Common myeloid progenitor, CD34-positive (primary cell): ENCODE results near the gene LIPC.

Experiments used
- CTCF ChIA-PET: fragments of 350-600 bp; sonication (Branson Sonifier 250); formaldehyde crosslinking; loops from one replicate; lab custom pipeline; 2021; ENCODE audit warnings: antibody characterized with exemption; lab: Charles Lee
- POLR2A ChIA-PET: fragments of 350-600 bp; sonication (Branson Sonifier 250); formaldehyde crosslinking; loops from one replicate; lab custom pipeline; 2021; ENCODE audit warnings: antibody characterized with exemption; lab: Charles Lee
- DNase-seq, 3 donors: peaks; one replicate each; pipeline versions ENCODE4 v3.0.0 to v3.0.0-alpha.2; 2013
- H3K27ac ChIP-seq, 2 experiments: 1 replicate in 1 of 2; 2 replicates in 1 of 2; pipeline ENCODE4 v1.7.0; 2013; ENCODE audit warnings: inconsistent platforms in 2 of 2, low read length in 2 of 2, mild to moderate bottlenecking in 2 of 2, low read depth in 1 of 2, moderate library complexity in 1 of 2; ENCODE audit not compliant: severe bottlenecking in 2 of 2, insufficient read depth in 1 of 2, poor library complexity in 1 of 2
- H3K27me3 ChIP-seq, 5 experiments: replicated peaks in 2 of 5; 1 replicate in 3 of 5; 2 replicates in 2 of 5; pipeline versions ENCODE4 v1.6.1 to v1.7.0; 2013; ENCODE audit warnings: low read length in 4 of 5, mild to moderate bottlenecking in 2 of 5, moderate library complexity in 2 of 5, inconsistent platforms in 1 of 5; ENCODE audit not compliant: insufficient read depth in 5 of 5, control insufficient read depth in 4 of 5
- H3K36me3 ChIP-seq, 4 experiments: 1 replicate in 2 of 4; 2 replicates in 2 of 4; pipeline versions ENCODE4 v1.6.1 to v1.7.0; 2013; ENCODE audit warnings: low read length in 3 of 4, control low read depth in 1 of 4, mild to moderate bottlenecking in 1 of 4; ENCODE audit not compliant: control insufficient read depth in 4 of 4, insufficient read depth in 4 of 4
- H3K4me1 ChIP-seq, 4 experiments: 1 replicate in 3 of 4; 2 replicates in 1 of 4; pipeline versions ENCODE4 v1.6.1 to v1.7.1; 2013; ENCODE audit warnings: low read length in 3 of 4, mild to moderate bottlenecking in 3 of 4, control low read depth in 1 of 4, inconsistent platforms in 1 of 4, moderate library complexity in 1 of 4; ENCODE audit not compliant: control insufficient read depth in 4 of 4, insufficient read depth in 4 of 4; ENCODE audit errors: control extremely low read depth in 1 of 4
- H3K4me3 ChIP-seq, 7 experiments: 1 replicate in 4 of 7; 2 replicates in 3 of 7; pipeline versions ENCODE4 v1.5.1 to v1.7.0; 2013; ENCODE audit warnings: mild to moderate bottlenecking in 7 of 7, low read length in 6 of 7, moderate library complexity in 6 of 7, inconsistent platforms in 2 of 7, low read depth in 2 of 7, control low read depth in 1 of 7; ENCODE audit not compliant: insufficient read depth in 4 of 7, control insufficient read depth in 1 of 7; ENCODE audit errors: extremely low read depth in 1 of 7
- H3K9me3 ChIP-seq, 5 experiments: 1 replicate in 4 of 5; 2 replicates in 1 of 5; pipeline versions ENCODE4 v1.6.1 to v1.7.1; 2013; ENCODE audit warnings: low read length in 4 of 5, mild to moderate bottlenecking in 2 of 5, inconsistent platforms in 1 of 5, low read depth in 1 of 5, moderate library complexity in 1 of 5; ENCODE audit not compliant: control insufficient read depth in 4 of 5, insufficient read depth in 2 of 5; ENCODE audit errors: control extremely low read depth in 1 of 5
- WGBS: methylation state at CpG from one replicate; pipeline ENCODE4 v1.1.5; 2013; ENCODE audit not compliant: insufficient coverage; 5-methylcytosine and 5-hydroxymethylcytosine counted together

LIPC gene

DNA sequence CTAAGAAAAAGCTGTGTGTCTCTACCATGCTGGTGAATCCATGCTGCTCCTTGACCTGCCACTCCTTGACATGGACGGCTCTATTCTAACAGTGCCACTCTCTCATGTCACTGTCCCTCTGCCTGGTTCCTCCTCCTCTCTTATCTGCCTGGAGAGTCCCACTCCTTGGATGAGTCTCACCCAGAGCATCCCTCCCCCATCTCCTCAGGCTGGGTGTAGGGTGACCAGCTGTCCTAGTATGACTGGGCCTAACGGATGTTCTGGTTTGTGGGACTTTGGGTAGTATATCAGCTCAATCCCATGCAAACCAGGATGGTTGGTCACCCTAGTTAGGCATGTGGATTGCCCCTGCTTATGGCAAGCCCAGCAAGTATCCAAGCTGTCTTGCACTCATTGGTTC lies 54.3 kb downstream of the LIPC start:
- WGBS = 86% methylated on average over 2 of the region's 2 CpGs
- DNase-seq = no peak
- ChIA-PET POLR2A (no interaction called here), CTCF (interaction anchor here (0.9 kb wide), 1 partner anchor 24 kb away, joined by 3 read pairs; no protein-coding TSS in a partner anchor)
- H3K27me3 ChIP-seq = no peaks in the 10 kb centered on the region
- H3K9me3 ChIP-seq = peaks cover 0 to 17% (median 3%) of the 10 kb centered on the region in 5 experiments
- H3K36me3 ChIP-seq = no peaks in the 10 kb centered on the region
- peaks cover 9 to 45% (median 24%) of the 10 kb centered on the region in 4 experiments for H3K4me1 ChIP-seq
- H3K27ac ChIP-seq = no peak overlapping the region
- H3K4me3 ChIP-seq = no peak overlapping the region

DNA sequence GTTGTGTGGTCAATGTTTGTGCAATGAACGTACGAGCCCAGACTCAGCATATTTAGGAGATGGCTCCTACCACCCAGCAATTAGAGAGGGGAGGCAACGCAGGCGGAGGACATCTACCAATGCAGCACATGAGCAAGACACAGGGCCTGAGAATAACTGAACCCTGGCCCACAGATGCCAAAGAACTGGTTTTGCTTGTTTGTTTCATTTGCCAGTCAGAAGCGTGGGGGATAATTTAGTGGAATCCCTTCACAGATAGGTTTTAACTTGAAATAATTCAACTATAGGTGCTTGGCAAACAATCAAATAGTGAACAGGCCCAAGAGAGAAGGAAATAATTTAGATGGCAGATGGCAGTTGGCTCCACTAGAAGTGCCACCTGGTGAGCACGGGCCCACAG lies 54.8 kb downstream of the LIPC start:
- Histone ChIP-seq H3K4me1 (peaks cover 9 to 45% (median 24%) of the 10 kb centered on the region in 4 experiments), H3K36me3 (no peaks in the 10 kb centered on the region), H3K27me3 (no peaks in the 10 kb centered on the region), H3K4me3 (no peak overlapping the region), H3K9me3 (peaks cover 0 to 17% (median 3%) of the 10 kb centered on the region in 5 experiments), H3K27ac (no peak overlapping the region)
- no peak for DNase-seq
- 94% methylated on average over 6 of the region's 6 CpGs for WGBS
- POLR2A ChIA-PET = no interaction called here
- CTCF ChIA-PET = no interaction called here

DNA sequence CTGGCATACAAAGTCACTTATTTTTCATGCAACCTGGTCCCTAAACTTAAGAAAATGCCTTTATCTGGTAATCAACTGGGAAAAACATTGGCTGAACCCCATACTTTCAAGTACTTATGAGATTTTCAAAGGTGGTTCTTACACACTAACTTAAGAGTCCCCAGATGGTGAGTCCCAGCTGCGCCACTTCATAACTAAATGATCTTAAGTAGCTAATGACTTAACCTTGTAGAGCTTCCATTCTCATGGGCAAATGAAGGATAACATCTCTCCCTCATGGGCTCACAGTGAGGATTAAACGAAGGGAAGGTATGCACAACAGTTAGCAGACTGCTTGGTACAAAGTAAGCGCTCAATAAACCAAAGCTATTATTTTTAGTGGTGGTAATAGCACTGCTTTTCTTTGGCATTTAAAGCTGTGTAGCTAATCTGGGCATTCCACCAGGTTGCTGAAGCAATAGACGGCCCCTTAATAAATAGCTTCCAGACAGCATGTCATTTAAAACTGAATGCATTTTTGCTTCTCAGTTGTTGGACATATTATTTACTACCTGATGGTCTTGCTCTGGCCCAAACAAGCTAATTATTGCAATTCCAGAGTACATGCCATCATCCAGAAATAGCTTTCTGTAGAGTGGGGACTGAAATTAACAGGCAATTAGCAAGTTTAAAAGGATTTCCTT lies 55.4 kb downstream of the LIPC start:
- POLR2A ChIA-PET = no interaction called here

DNA sequence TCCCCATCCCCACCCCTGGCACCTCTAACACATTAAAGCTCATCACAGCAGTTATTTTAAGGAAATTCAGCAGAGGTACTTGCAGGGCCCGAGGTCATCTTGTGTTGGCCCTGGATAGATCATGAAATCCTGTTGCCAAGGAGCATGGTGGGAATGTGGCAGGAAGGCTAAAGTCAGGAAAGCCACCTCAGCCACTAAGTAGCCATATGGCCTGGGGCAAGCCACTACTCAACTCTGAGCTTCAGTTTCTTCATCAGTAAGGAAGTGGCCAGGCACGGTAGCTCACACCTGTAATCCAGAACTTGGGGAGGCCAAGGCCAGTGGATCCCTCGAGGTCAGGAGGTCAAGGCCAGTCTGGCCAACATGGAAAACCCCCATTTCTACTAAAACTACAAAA lies 55.9 kb downstream of the LIPC start:
- H3K4me1 ChIP-seq = peaks cover 9 to 43% (median 24%) of the 10 kb centered on the region in 4 experiments
- peaks cover 0 to 17% (median 3%) of the 10 kb centered on the region in 5 experiments for H3K9me3 ChIP-seq
- ChIA-PET CTCF (no interaction called here), POLR2A (no interaction called here)
- no peak for DNase-seq
- no peak overlapping the region for H3K4me3 ChIP-seq
- H3K36me3 ChIP-seq = no peaks in the 10 kb centered on the region
- H3K27ac ChIP-seq = no peak overlapping the region
- H3K27me3 ChIP-seq = no peaks in the 10 kb centered on the region
- 80% methylated on average over 1 of the region's 3 CpGs for WGBS

More for the DNA sequence above, 55.4 kb downstream of the LIPC start:
- Histone ChIP-seq H3K4me1 (peaks cover 9 to 45% (median 24%) of the 10 kb centered on the region in 4 experiments), H3K27ac (no peak overlapping the region), H3K9me3 (peaks cover 0 to 17% (median 3%) of the 10 kb centered on the region in 5 experiments), H3K36me3 (no peaks in the 10 kb centered on the region), H3K4me3 (no peak overlapping the region), H3K27me3 (no peaks in the 10 kb centered on the region)
- no peak for DNase-seq
- CTCF ChIA-PET = no interaction called here
- 100% methylated on average over 4 of the region's 4 CpGs for WGBS

DNA sequence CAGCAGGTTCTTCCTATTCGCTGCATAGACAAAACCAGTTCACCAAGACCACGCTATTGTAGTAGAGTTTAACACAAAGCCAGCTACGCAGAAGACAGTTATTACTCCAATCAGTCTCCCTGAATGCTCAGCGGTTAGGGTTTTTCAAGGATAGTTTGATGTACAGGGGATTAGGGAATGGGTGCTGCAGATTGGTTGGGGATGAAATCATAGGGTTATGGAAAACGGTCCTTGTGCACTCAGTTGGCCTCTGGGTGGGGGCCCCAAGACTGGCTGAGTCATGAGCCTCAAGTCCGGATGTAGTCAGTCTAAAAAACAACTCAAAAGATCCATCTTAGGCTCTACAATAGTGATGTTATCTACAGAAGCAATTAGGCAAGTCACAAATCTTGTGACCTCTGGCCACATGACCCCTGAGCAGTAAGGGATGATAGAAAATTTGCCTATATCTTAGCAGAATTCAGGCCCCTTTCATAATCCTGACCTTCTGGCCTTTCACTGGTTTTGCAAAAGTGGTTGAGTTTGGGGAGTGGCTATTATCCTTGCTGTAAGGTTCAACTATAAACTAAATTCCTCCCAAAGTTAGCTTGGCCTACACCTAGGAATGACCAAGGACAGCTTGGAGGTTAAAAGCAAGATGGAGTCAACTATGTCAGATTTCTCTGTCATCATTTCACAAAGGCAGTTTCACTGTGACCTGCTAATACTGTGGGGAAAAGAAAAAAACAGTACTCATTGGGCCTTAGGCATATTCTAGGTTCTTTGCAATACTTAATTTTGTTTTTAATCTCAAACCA lies 57.7 kb downstream of the LIPC start:
- CTCF ChIA-PET = interaction anchor here (1.1 kb wide), 1 partner anchor 9 kb away, joined by 3 read pairs; no protein-coding TSS in a partner anchor
- DNase-seq = no peak
- peaks cover 0 to 17% (median 3%) of the 10 kb centered on the region in 5 experiments for H3K9me3 ChIP-seq
- WGBS = 100% methylated on average over 6 of the region's 6 CpGs
- H3K27ac ChIP-seq = no peak overlapping the region
- peaks cover 8 to 31% (median 17%) of the 10 kb centered on the region in 4 experiments for H3K4me1 ChIP-seq
- H3K27me3 ChIP-seq = no peaks in the 10 kb centered on the region
- H3K36me3 ChIP-seq = no peaks in the 10 kb centered on the region
- POLR2A ChIA-PET = no interaction called here
- no peak overlapping the region for H3K4me3 ChIP-seq

DNA sequence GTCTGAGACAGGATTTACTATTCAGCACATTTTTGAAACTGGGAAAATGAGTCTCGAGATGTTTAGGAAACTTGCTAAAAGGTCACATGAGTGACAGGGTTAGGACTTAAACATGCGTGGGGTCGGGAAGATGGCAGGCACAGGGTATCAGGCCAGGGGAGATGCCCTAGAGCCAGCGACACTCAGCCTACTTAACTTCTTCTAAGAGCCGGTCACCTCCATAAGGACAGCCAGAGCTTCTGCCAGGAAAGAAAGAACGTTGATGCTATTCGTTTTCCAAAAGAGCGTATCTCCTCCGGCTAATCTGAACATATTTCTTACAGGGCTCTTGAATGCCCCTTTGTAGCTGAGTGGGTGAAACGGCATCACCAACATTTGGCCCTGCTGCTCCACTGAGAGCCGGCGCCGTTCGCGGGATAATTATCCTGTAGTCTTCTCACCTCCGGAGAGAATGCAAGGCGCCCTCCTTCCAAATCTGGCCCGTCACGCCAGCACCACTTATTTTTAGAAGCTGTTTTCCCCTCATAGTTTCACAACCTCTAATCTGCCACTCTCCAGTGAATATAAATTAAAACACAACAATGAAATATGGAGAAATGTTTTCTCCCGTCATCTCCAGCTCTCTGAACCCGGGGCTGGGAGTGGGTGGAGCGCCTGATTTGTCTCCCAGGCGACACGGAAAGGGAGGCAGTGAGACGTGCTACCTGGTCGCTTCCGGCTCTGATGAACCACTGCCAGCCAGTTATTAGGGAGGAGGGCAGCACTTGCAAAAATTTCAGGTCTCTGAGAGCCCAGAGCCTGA lies 58.5 kb downstream of the LIPC start:
- no peak for DNase-seq
- no peak overlapping the region for H3K4me3 ChIP-seq
- ChIA-PET CTCF (no interaction called here), POLR2A (no interaction called here)
- H3K4me1 ChIP-seq = peaks cover 3 to 23% (median 9%) of the 10 kb centered on the region in 4 experiments
- H3K27ac ChIP-seq = no peak overlapping the region
- no peaks in the 10 kb centered on the region for H3K36me3 ChIP-seq
- H3K27me3 ChIP-seq = no peaks in the 10 kb centered on the region
- H3K9me3 ChIP-seq = peaks cover 0 to 17% (median 3%) of the 10 kb centered on the region in 5 experiments
- 95% methylated on average over 24 of the region's 27 CpGs for WGBS
